Measurements from ENCODE around the gene KCNJ5. TPM values are rescaled to one million over a fixed set of nuclear protein-coding genes. Genes with fewer than 3 reads are reported as not detected.

KCNJ5 gene
- total RNA-seq, 4 donors from 2014 or later, result 0.30 to 1.2 (median 0.76) TPM

DNA sequence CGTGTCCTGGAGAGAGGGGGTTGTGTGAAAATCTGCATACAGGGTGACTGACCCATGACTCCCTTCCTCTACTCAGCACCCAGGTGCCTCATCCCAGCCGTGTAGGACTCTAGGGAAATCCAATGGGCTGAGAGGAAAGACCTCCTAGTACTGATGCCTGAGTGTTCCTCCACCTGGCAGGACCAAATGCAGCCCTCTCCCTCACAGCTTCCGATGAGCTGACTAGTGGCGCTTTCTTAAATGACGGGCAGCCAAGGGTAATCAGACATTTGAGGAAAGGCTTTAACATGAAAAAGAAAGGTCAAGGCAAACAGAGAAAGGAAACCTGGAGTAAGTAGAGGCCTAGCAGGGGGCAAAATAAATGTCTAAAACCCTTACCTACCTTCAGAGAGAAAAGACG is 19.1 kb upstream of the KCNJ5 start:
- no peaks in the 10 kb centered on the region for H3K9me3 ChIP-seq
- no peaks in the 10 kb centered on the region for H3K27me3 ChIP-seq
- 70 to 75% methylated on average over 6 of the region's 6 CpGs for WGBS, 2 donors
- H3K4me3 ChIP-seq, result no peak overlapping the region
- H3K27ac ChIP-seq, result no peak overlapping the region
- no peak for DNase-seq (ENCODE audit: low spot score in 2 of 2)
- TF ChIP-seq, protein P1, sequence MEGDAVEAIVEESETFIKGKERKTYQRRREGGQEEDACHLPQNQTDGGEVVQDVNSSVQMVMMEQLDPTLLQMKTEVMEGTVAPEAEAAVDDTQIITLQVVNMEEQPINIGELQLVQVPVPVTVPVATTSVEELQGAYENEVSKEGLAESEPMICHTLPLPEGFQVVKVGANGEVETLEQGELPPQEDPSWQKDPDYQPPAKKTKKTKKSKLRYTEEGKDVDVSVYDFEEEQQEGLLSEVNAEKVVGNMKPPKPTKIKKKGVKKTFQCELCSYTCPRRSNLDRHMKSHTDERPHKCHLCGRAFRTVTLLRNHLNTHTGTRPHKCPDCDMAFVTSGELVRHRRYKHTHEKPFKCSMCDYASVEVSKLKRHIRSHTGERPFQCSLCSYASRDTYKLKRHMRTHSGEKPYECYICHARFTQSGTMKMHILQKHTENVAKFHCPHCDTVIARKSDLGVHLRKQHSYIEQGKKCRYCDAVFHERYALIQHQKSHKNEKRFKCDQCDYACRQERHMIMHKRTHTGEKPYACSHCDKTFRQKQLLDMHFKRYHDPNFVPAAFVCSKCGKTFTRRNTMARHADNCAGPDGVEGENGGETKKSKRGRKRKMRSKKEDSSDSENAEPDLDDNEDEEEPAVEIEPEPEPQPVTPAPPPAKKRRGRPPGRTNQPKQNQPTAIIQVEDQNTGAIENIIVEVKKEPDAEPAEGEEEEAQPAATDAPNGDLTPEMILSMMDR (IDR thresholded peaks at IDR 0.05), result no peak
- TF ChIP-seq POLR2A (IDR thresholded peaks at IDR 0.05) (no peak), EP300 (IDR thresholded peaks at IDR 0.05) (no peak)
- no peaks in the 10 kb centered on the region for H3K36me3 ChIP-seq
- no peaks in the 10 kb centered on the region for H3K4me1 ChIP-seq

DNA sequence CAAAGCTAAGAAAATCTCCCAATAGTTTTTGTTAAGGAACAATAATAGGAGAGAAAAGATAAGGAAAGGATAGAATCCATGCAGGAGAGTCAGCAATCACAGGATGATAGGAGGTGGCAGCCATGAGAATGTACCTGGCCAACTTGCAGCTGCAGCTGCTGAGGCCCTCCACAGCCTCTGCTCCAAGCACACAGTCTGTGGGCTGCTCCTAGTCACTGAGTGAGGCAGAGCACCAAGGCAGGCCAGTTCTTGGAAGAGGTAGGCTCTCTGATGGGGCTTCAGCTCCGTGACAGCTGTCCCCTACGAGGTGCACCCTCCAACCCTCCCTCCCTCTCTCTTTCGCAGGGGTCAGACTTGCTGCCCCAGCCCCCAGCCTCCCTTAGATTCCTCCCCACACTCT is 18.6 kb upstream of the KCNJ5 start:
- Histone ChIP-seq H3K4me3 (no peak overlapping the region), H3K27ac (no peak overlapping the region), H3K9me3 (no peaks in the 10 kb centered on the region), H3K36me3 (no peaks in the 10 kb centered on the region), H3K4me1 (no peaks in the 10 kb centered on the region), H3K27me3 (no peaks in the 10 kb centered on the region)
- TF ChIP-seq, protein P1 (IDR thresholded peaks at IDR 0.05), result no peak
- no peak for TF ChIP-seq POLR2A (IDR thresholded peaks at IDR 0.05)
- TF ChIP-seq EP300 (IDR thresholded peaks at IDR 0.05), result no peak
- 66 to 72% methylated on average over 3 of the region's 3 CpGs for WGBS, 2 donors
- no peak for DNase-seq (ENCODE audit: low spot score in 2 of 2)

DNA sequence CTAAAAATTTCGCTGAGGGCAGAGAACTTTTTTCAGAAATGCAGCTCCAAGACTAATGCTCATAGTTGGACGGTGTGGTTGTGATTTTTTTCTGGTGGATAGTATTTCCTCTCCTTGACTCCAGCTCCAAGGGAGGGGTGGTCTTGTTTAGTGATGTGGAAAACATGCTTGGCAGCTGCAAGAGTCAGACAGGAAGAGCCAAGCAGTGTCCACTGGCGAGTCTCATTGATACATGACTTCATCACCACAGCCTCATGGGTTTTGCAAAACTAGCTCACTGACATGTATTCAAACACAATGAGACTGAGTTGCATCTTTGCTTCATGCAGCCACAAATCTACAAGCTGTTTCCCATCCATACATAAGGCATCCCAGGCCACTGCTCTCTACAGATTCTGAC is 16.7 kb upstream of the KCNJ5 start:
- Histone ChIP-seq H3K4me3 (no peak overlapping the region), H3K9me3 (no peaks in the 10 kb centered on the region), H3K36me3 (no peaks in the 10 kb centered on the region), H3K4me1 (no peaks in the 10 kb centered on the region), H3K27me3 (peaks cover 0 to 6% of the 10 kb centered on the region in 2 donors), H3K27ac (no peak overlapping the region)
- TF ChIP-seq EP300 (IDR thresholded peaks at IDR 0.05) (no peak), POLR2A (IDR thresholded peaks at IDR 0.05) (no peak)
- TF ChIP-seq, protein P1 (IDR thresholded peaks at IDR 0.05), result no peak
- DNase-seq (ENCODE audit: low spot score in 2 of 2), result no peak
- 48 to 72% methylated on average over 3 of the region's 3 CpGs for WGBS, 2 donors

DNA sequence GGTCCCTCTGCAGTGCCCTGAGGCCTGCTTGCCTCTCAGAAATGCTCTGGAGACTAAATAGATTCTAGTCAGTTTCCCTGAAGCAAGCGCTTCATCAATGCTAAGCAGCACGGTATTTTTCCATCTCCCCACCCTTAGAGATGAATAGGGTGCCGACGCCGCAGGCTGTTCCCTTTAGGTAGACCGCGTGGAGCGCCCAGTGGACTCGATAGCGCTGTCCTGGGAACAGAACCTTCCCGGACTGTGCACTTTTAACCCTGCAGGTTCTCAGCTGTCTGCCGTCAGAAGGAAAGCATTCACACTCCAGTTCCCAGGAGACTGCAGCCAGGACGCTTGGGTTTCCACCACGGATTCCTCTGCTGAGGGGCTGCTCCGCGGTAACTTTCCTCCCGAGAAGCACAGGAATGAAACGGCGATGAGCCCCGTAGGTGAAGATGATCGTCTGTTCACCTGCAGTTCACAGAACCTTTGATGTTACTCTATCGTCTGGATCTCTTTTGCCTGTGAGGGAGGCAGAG is 15.0 kb upstream of the KCNJ5 start:
- WGBS, 2 donors, result 80 to 81% methylated on average over 22 of the region's 22 CpGs
- Histone ChIP-seq H3K36me3 (no peaks in the 10 kb centered on the region), H3K4me1 (no peaks in the 10 kb centered on the region), H3K27me3 (peaks cover 0 to 18% of the 10 kb centered on the region in 2 donors), H3K9me3 (no peaks in the 10 kb centered on the region), H3K4me3 (no peak overlapping the region), H3K27ac (no peak overlapping the region)
- TF ChIP-seq EP300 (IDR thresholded peaks at IDR 0.05), result no peak
- no peak for TF ChIP-seq POLR2A (IDR thresholded peaks at IDR 0.05)
- no peak for DNase-seq (ENCODE audit: low spot score in 2 of 2)

DNA sequence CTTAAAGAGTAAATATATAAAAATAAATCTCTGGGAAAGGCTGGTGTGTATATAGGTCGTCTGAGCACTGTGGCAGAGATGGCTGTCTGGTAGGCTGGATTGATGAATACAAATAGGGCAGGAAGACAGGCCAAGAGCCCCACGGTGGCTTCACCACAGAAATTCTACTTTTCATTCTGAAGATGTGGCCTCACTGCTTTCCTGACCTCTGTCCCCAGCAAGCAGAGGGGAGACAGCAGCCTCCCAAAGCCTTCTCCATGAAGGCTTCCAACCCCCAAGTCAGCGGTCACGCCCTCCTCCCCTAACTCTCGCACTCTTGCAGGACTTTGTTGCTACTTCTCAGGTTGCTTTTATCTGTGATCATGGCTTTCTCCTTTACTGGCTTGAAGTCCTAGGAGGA is 13.4 kb upstream of the KCNJ5 start:
- Histone ChIP-seq H3K36me3 (no peaks in the 10 kb centered on the region), H3K27me3 (peaks cover 0 to 28% of the 10 kb centered on the region in 2 donors), H3K27ac (no peak overlapping the region), H3K4me1 (no peaks in the 10 kb centered on the region), H3K4me3 (no peak overlapping the region), H3K9me3 (no peaks in the 10 kb centered on the region)
- TF ChIP-seq EP300 (IDR thresholded peaks at IDR 0.05) (no peak), POLR2A (IDR thresholded peaks at IDR 0.05) (no peak)
- TF ChIP-seq, protein P1 (IDR thresholded peaks at IDR 0.05), result no peak
- WGBS, 2 donors, result 78 to 84% methylated on average over 5 of the region's 5 CpGs
- DNase-seq (ENCODE audit: low spot score in 2 of 2), result no peak

DNA sequence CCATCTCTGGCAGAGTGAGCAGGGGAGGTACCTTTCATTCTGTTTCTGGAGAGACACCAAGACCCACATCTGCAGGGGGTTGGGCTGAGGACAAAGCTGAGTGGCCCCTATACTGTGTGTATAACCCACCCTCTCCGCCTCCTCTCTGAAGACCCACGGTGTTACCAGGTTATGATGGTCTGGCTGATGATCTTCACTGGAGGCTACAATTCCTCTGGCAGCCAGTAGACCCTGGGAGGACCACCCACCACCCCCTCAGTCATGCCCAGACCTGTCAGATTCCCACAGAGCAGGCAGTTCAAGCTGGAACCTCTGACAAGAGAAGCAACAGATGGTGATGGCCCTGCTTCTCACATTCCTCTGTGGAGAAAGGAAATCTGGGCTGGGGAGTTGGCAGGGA is 12.7 kb upstream of the KCNJ5 start:
- no peak overlapping the region for H3K4me3 ChIP-seq
- no peaks in the 10 kb centered on the region for H3K4me1 ChIP-seq
- WGBS, 2 donors, result 83 to 85% methylated on average over 2 of the region's 2 CpGs

More for the DNA sequence above, 12.7 kb upstream of the KCNJ5 start:
- Histone ChIP-seq H3K27me3 (peaks cover 0 to 30% of the 10 kb centered on the region in 2 donors), H3K36me3 (no peaks in the 10 kb centered on the region), H3K27ac (no peak overlapping the region), H3K9me3 (no peaks in the 10 kb centered on the region)
- TF ChIP-seq POLR2A (IDR thresholded peaks at IDR 0.05) (no peak), EP300 (IDR thresholded peaks at IDR 0.05) (no peak)
- TF ChIP-seq, protein P1 (IDR thresholded peaks at IDR 0.05), result no peak
- no peak for DNase-seq (ENCODE audit: low spot score in 2 of 2)

All from tibial nerve (tissue), 4 donors.